Ovary (tissue), 3 donors: ENCODE results near the gene AFG1L.
"Not testable (repeated sequence)": the region's sequence is repeated elsewhere in the genome, so short reads cannot be mapped to it uniquely, and the experiment has no call there.

Experiments used
- POLR2A ChIP-seq: fragments of 450-650 bp; IDR thresholded peaks from one replicate; pipeline ENCODE4 v1.6.1; 2017; ENCODE audit warnings: antibody characterized with exemption, mild to moderate bottlenecking, moderate library complexity
- TF ChIP-seq, protein P1 (sequence below), 3 donors: fragments of 450-650 bp in 2 of 3; fragments of 200-600 bp in 1 of 3; IDR thresholded peaks; one replicate each; pipeline versions ENCODE4 v1.5.1 to v1.8.0; 2016 to 2022; ENCODE audit warnings: antibody characterized with exemption in 3 of 3, mild to moderate bottlenecking in 1 of 3
- donor health status: DM: no; HTN: no; CAD: no.

DNA sequence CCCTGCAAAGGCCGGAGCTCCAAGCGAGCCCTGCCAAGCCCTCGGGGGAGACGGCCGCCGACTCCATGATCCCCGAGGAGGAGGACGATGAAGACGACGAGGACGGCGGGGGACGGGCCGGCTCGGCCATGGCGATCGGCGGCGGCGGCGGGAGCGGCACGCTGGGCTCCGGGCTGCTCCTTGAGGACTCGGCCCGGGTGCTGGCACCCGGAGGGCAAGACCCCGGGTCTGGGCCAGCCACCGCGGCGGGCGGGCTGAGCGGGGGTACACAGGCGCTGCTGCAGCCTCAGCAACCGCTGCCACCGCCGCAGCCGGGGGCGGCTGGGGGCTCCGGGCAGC, 266.4 kb downstream of the AFG1L start:
- TF ChIP-seq, protein P1, sequence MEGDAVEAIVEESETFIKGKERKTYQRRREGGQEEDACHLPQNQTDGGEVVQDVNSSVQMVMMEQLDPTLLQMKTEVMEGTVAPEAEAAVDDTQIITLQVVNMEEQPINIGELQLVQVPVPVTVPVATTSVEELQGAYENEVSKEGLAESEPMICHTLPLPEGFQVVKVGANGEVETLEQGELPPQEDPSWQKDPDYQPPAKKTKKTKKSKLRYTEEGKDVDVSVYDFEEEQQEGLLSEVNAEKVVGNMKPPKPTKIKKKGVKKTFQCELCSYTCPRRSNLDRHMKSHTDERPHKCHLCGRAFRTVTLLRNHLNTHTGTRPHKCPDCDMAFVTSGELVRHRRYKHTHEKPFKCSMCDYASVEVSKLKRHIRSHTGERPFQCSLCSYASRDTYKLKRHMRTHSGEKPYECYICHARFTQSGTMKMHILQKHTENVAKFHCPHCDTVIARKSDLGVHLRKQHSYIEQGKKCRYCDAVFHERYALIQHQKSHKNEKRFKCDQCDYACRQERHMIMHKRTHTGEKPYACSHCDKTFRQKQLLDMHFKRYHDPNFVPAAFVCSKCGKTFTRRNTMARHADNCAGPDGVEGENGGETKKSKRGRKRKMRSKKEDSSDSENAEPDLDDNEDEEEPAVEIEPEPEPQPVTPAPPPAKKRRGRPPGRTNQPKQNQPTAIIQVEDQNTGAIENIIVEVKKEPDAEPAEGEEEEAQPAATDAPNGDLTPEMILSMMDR (IDR thresholded peaks at IDR 0.05): not testable (repeated sequence)
- not testable (repeated sequence) for TF ChIP-seq POLR2A
